HG02623 (cell line): Measurements from ENCODE around the gene TRIM29.

Experiments used
- ATAC-seq: cut with Tn5 transposase; IDR thresholded peaks from one replicate; pipeline ENCODE4 v1.9.1; 2021; ENCODE audit warnings: moderate library complexity; ENCODE audit not compliant: unreplicated experiment

Gene TRIM29

GRCh38 chr11:120063686-120064340 lies 74.1 kb downstream of the TRIM29 start:
- no peak for ATAC-seq

- ATAC-seq, result no peak
Measured at GRCh38 chr11:120062561-120062930, 75.4 kb downstream of the TRIM29 start.

- ATAC-seq, result no peak
Measured at GRCh38 chr11:120061761-120062560, 76.0 kb downstream of the TRIM29 start.
